Activated naive CD8-positive, alpha-beta T cell treated with anti-CD3 and anti-CD28 coated beads, Interleukin-2, amount 10 ng/mL, durations not matched to agents 7 days and 5 days (primary cell): Measurements from ENCODE around the gene PRXL2C. TPM values are rescaled to one million over a fixed set of nuclear protein-coding genes. Genes with fewer than 3 reads are reported as not detected.
"Not testable (repeated sequence)": the region's sequence is repeated elsewhere in the genome, so short reads cannot be mapped to it uniquely, and the experiment has no call there.

Experiments used
- ATAC-seq: fragments of 150-1000 bp; cut with Tn5 transposase; one replicate; pipeline ENCODE4 v1.10.0; 2021; ENCODE audit warnings: low read depth, moderate library complexity
- POLR2A ChIA-PET: fragments of 350-600 bp; sonication (Branson Sonifier 250); formaldehyde crosslinking; loops from one replicate; lab custom pipeline; 2021; ENCODE audit warnings: antibody characterized with exemption; lab: Charles Lee
- DNase-seq: peaks from one replicate; pipeline ENCODE4 v3.0.0; 2021
- H3K27ac Mint-ChIP-seq: one replicate; pipeline ENCODE4 v1.8.0; 2022; ENCODE audit warnings: mild to moderate bottlenecking, mixed read lengths
- H3K27me3 Mint-ChIP-seq: one replicate; pipeline ENCODE4 v1.8.0; 2022; ENCODE audit warnings: mild to moderate bottlenecking, moderate library complexity, mixed read lengths
- H3K36me3 Mint-ChIP-seq: one replicate; pipeline ENCODE4 v1.8.0; 2021; ENCODE audit warnings: mild to moderate bottlenecking, mixed read lengths
- H3K4me1 Mint-ChIP-seq: one replicate; pipeline ENCODE4 v1.8.0; 2021; ENCODE audit warnings: mixed read lengths
- H3K4me3 Mint-ChIP-seq: one replicate; pipeline ENCODE4 v1.8.0; 2022; ENCODE audit warnings: mild to moderate bottlenecking, moderate library complexity, mixed read lengths
- H3K9me3 Mint-ChIP-seq: one replicate; pipeline ENCODE4 v1.8.0; 2021; ENCODE audit warnings: mixed read lengths
- total RNA-seq, 2 experiments: library from RNA; stranded (reverse); gene quantifications; one replicate each; pipeline ENCODE4 v1.2.3, GENCODE V29; 2021

Gene PRXL2C
- total RNA-seq, 2 experiments from 2014 or later, result 5.3 to 6.2 TPM

- no peaks in the 10 kb centered on the region for H3K9me3 Mint-ChIP-seq
- ATAC-seq, result no peak
- POLR2A ChIA-PET, result no interaction called here
- no peak for DNase-seq
- H3K27ac Mint-ChIP-seq, result no peak overlapping the region
- H3K4me3 Mint-ChIP-seq, result no peak overlapping the region
- peaks cover 2% of the 10 kb centered on the region for H3K36me3 Mint-ChIP-seq
- no peaks in the 10 kb centered on the region for H3K4me1 Mint-ChIP-seq
- peaks cover 32% of the 10 kb centered on the region for H3K27me3 Mint-ChIP-seq
Observed at GRCh38 chr9:96638606-96639364, 16.3 kb downstream of the PRXL2C start.

- Mint-ChIP-seq H3K36me3 (no peaks in the 10 kb centered on the region), H3K9me3 (no peaks in the 10 kb centered on the region), H3K27ac (no peak overlapping the region), H3K4me3 (no peak overlapping the region), H3K27me3 (peaks cover 37% of the 10 kb centered on the region), H3K4me1 (no peaks in the 10 kb centered on the region)
- no peak for ATAC-seq
- no peak for DNase-seq
- POLR2A ChIA-PET, result no interaction called here
Observed at GRCh38 chr9:96636368-96636767, 18.7 kb downstream of the PRXL2C start.

DNA sequence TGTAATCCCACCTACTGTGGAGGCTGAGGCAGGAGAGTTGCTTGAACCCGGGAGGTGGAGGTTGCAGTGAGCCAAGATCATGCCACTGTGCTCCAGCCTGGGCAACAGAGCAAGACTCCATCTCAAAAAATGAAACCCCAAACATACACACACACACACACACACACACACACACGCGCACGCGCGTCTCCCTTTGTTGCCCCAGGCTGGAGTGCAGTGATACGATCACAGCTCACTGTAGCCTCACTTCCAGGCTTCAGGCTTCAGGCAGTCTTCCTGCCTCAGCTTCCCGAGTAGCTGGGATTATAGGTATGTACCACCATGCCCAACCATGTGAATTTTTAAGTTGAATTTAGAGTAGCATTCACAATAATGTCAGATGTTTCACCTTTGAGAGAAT lies 21.5 kb downstream of the PRXL2C start:
- DNase-seq, H3K36me3 Mint-ChIP-seq, ATAC-seq, POLR2A ChIA-PET, H3K9me3 Mint-ChIP-seq, H3K27ac Mint-ChIP-seq, H3K4me3 Mint-ChIP-seq, H3K4me1 Mint-ChIP-seq: not testable (repeated sequence)
- H3K27me3 Mint-ChIP-seq, result peaks cover 35% of the 10 kb centered on the region

DNA sequence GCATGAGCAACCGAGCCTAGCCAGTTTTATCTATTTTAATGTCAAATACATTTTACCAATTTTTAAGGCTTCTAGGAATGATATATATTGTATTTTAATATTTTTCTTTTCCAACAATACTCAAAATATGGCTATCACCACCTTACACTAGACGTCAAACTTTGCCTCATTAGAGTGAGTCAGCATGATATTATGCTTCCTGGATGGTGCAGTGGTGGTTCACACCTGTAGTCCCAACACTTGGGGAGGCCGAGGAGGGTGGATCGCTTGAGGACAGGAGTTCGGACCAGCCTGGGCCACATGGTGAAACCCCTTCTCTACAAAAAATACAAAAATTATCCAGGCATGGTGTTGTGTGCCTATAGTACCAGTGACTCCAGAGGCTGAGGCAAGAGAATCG lies 28.2 kb downstream of the PRXL2C start:
- POLR2A ChIA-PET, result no interaction called here
- Mint-ChIP-seq H3K27me3 (peaks cover 10% of the 10 kb centered on the region), H3K4me3 (no peak overlapping the region)

GRCh38 chr9:96621618-96622017 lies 33.5 kb downstream of the PRXL2C start:
- no peaks in the 10 kb centered on the region for H3K9me3 Mint-ChIP-seq
- H3K27ac Mint-ChIP-seq, result no peak overlapping the region
- no peak for ATAC-seq
- no peak overlapping the region for H3K4me3 Mint-ChIP-seq
- peaks cover 8% of the 10 kb centered on the region for H3K4me1 Mint-ChIP-seq
- POLR2A ChIA-PET, result no interaction called here
- no peak for DNase-seq
- peaks cover 44% of the 10 kb centered on the region for H3K27me3 Mint-ChIP-seq
- H3K36me3 Mint-ChIP-seq, result no peaks in the 10 kb centered on the region

More for the DNA sequence above, 28.2 kb downstream of the PRXL2C start:
- H3K9me3 Mint-ChIP-seq, result no peaks in the 10 kb centered on the region
- H3K36me3 Mint-ChIP-seq, result no peaks in the 10 kb centered on the region
- H3K27ac Mint-ChIP-seq, result no peak overlapping the region
- no peak for DNase-seq
- peaks cover under 1% of the 10 kb centered on the region for H3K4me1 Mint-ChIP-seq
- no peak for ATAC-seq

DNA sequence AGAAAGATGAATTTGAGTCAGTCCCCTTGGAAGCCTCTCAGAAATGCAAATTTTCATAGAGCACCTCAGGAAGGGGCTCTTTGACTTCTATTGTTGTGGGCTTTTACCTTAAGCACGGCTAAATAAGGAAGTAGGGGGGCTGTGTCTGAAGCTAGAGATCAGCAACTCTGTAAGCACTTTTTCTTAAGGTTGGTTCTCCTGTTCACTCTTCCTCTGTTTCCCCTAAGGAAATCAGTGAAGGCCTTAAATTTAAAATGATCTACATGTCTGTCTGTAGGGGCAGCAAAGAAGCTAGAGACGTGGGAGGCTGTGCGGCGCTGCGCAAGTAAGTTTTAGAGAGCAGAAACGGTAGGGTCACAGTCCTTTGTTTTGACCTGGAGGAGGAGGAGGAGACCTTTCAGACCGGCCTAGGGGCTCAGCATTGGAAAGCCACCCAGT lies 34.3 kb downstream of the PRXL2C start:
- Mint-ChIP-seq H3K4me1 (peaks cover 8% of the 10 kb centered on the region), H3K36me3 (no peaks in the 10 kb centered on the region), H3K4me3 (no peak overlapping the region), H3K9me3 (no peaks in the 10 kb centered on the region), H3K27ac (no peak overlapping the region), H3K27me3 (peaks cover 51% of the 10 kb centered on the region)
- POLR2A ChIA-PET, result no interaction called here
- DNase-seq (no peak), ATAC-seq (no peak)

GRCh38 chr9:96620181-96620514 lies 35.0 kb downstream of the PRXL2C start:
- H3K4me1 Mint-ChIP-seq, result peaks cover 8% of the 10 kb centered on the region
- POLR2A ChIA-PET, result no interaction called here
- DNase-seq (no peak), ATAC-seq (no peak)
- H3K27me3 Mint-ChIP-seq, result peaks cover 57% of the 10 kb centered on the region
- H3K36me3 Mint-ChIP-seq, result no peaks in the 10 kb centered on the region
- peak overlapping the region; percentile 73 for H3K4me3 Mint-ChIP-seq
- H3K9me3 Mint-ChIP-seq, result no peaks in the 10 kb centered on the region
- no peak overlapping the region for H3K27ac Mint-ChIP-seq

GRCh38 chr9:96619491-96620180 lies 35.5 kb downstream of the PRXL2C start, which contains the start of gene CDC14B:
CDC14B (minus strand) TSS chr9:96619843; CDS start chr9:96619378, 465 bp downstream.
- peaks cover 58% of the 10 kb centered on the region for H3K27me3 Mint-ChIP-seq
- ATAC-seq (peak; percentile 79), DNase-seq (peak; percentile 64)
- H3K9me3 Mint-ChIP-seq, result no peaks in the 10 kb centered on the region
- H3K4me1 Mint-ChIP-seq, result peaks cover 8% of the 10 kb centered on the region
- H3K4me3 Mint-ChIP-seq, result peak within 1 kb of the TSS; percentile 73
- H3K36me3 Mint-ChIP-seq, result no peaks in the 10 kb centered on the region
- POLR2A ChIA-PET, result no interaction called here
- H3K27ac Mint-ChIP-seq, result no peak within 1 kb of the TSS

DNA sequence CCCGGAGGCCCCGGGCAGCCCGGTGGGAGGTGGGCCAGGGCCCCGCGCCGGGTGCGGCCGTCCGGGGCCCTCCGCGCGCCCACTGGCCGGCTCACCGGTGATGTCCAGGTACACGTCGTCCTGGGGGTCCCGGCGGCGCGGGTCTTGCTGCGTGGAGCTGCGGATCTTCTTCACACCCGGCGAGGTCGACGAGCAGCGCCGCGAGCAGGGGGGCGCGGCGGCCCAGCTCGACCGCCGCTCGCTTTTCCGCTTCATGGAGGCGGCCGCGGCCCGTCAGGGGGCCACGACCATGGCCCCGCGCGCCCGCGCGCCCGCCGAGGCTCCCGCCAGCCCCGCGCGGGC lies 36.0 kb downstream of the PRXL2C start:
- Mint-ChIP-seq H3K4me3 (no peak overlapping the region), H3K27ac (no peak overlapping the region), H3K27me3 (peaks cover 61% of the 10 kb centered on the region), H3K9me3 (no peaks in the 10 kb centered on the region), H3K36me3 (no peaks in the 10 kb centered on the region), H3K4me1 (peaks cover 8% of the 10 kb centered on the region)
- POLR2A ChIA-PET, result interaction anchor here (0.7 kb wide), 1 partner anchor 1903 kb away, joined by 4 read pairs; no protein-coding TSS in a partner anchor
- ATAC-seq (no peak), DNase-seq (no peak)

DNA sequence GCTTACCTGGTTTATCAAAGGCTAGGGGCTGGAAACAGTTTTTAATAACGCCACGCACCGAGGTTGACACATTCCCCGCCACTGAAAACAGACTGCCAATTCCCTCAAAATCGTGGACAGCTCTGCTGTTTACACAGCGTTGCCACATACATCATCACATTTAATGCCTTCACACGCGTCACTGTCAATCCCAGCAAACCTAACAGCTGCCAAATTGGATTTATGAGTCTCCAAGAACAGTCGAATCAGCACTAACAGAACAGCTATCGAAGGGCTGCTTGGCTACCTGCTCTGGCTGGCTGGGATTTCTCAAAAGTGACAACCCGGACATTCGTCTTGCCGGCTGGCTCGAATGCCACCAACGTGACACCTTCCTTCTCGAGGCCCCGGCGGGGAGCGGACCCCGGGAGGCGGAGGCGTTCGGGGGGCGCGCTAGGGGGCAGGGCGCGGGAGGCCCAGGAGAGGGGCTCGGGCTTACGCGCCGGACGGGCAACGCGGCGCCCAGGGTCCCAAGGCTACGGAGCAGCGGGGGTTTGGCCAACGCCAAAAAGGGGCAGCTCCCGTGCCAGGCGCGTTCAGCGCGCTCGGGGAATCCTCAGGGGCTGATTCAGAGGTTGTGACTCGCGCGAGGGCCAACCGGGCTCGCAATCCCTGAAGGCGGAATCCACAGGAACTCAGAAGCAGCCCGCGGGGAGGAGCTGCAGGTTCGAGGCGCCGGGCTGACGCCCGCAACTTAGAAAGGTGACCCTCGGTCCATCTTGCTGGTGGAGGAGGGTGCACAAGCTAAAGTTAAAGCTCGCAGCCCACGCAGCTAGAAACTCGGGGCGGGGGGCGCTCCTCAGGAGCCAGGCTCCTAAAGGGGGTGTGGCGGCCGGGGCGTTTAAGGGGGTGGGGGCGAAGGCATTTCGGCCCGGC lies 36.7 kb downstream of the PRXL2C start:
- Mint-ChIP-seq H3K27ac (no peak overlapping the region), H3K9me3 (no peaks in the 10 kb centered on the region), H3K4me3 (peak overlapping the region; percentile 6), H3K4me1 (peaks cover 8% of the 10 kb centered on the region), H3K27me3 (peaks cover 66% of the 10 kb centered on the region), H3K36me3 (no peaks in the 10 kb centered on the region)
- ATAC-seq, result no peak
- POLR2A ChIA-PET, result interaction anchor here (0.7 kb wide), 1 partner anchor 1903 kb away, joined by 4 read pairs; no protein-coding TSS in a partner anchor
- DNase-seq, result peak; percentile 35

- H3K4me1 Mint-ChIP-seq, result peaks cover 8% of the 10 kb centered on the region
Observed at GRCh38 chr9:96617439-96618185, 37.5 kb downstream of the PRXL2C start.

GRCh38 chr9:96616817-96617438 lies 38.2 kb downstream of the PRXL2C start:
- Mint-ChIP-seq H3K4me3 (no peak overlapping the region), H3K9me3 (no peaks in the 10 kb centered on the region), H3K27ac (no peak overlapping the region), H3K4me1 (peaks cover 8% of the 10 kb centered on the region), H3K36me3 (no peaks in the 10 kb centered on the region), H3K27me3 (peaks cover 74% of the 10 kb centered on the region)
- ATAC-seq (no peak), DNase-seq (no peak)
- POLR2A ChIA-PET, result no interaction called here

More at GRCh38 chr9:96617439-96618185, 37.5 kb downstream of the PRXL2C start:
- DNase-seq (no peak), ATAC-seq (no peak)
- POLR2A ChIA-PET, result no interaction called here
- Mint-ChIP-seq H3K9me3 (no peaks in the 10 kb centered on the region), H3K4me3 (no peak overlapping the region), H3K27ac (no peak overlapping the region), H3K27me3 (peaks cover 72% of the 10 kb centered on the region), H3K36me3 (no peaks in the 10 kb centered on the region)
